ENCODE results near the gene USH1C. TPM values are rescaled to one million over a fixed set of nuclear protein-coding genes. Genes with fewer than 3 reads are reported as not detected.

Gene USH1C
- total and polyA plus RNA-seq, 9 of the 15 experiments (the other 6 are each of a cell fraction or from before 2014, with no cell fraction given): 0.04 TPM; not detected in 8

- TF ChIP-seq CTBP1 (IDR thresholded peaks at IDR 0.05; ENCODE audit: borderline replicate concordance) (0 out of 2 replicates have a peak, but pooled peaks have one; percentile 26), GATA2 (CRISPR knock-in tag; IDR thresholded peaks at IDR 0.05) (peak; percentile 9; the same call in 1 of the 2 replicates), VEZF1 (CRISPR knock-in tag; IDR thresholded peaks at IDR 0.05) (peak; percentile 62; the same call in 1 of the 2 replicates), SOX6 (IDR thresholded peaks at IDR 0.05) (peak; percentile 18; the same call in 1 of the 2 replicates)
Measured at GRCh38 chr11:17462940-17463339, 81.3 kb downstream of the USH1C start (continued).

- POLR2A ChIA-PET: no interaction called here
- TF ChIP-seq ZBTB26 (CRISPR knock-in tag; IDR thresholded peaks at IDR 0.05) (no peak), SRSF1 (IDR thresholded peaks at IDR 0.05; ENCODE audit: low read depth, low read length) (no peak), STAT6 (CRISPR knock-in tag; IDR thresholded peaks at IDR 0.05) (no peak), HNRNPUL1 (IDR thresholded peaks at IDR 0.05; ENCODE audit: low read length) (no peak), ZKSCAN1 (IDR thresholded peaks at IDR 0.05; ENCODE audit: low read depth, low read length) (no peak), PTTG1 (tag; IDR thresholded peaks at IDR 0.05; ENCODE audit: low read depth) (no peak), CSDE1 (IDR thresholded peaks at IDR 0.05) (no peak), ZNF384 (IDR thresholded peaks at IDR 0.05; ENCODE audit: low read depth, low read length) (no peak), STAG1 (CRISPR knock-in tag; IDR thresholded peaks at IDR 0.05; ENCODE audit: borderline replicate concordance) (no peak), ZNF75A (CRISPR knock-in tag; IDR thresholded peaks at IDR 0.05) (no peak), ZBTB12 (CRISPR knock-in tag; IDR thresholded peaks at IDR 0.05) (no peak), KLF13 (tag; IDR thresholded peaks at IDR 0.05; ENCODE audit: borderline replicate concordance, low read depth) (no peak)
Measured at GRCh38 chr11:17460406-17460805, 83.8 kb downstream of the USH1C start.

More at GRCh38 chr11:17460406-17460805, 83.8 kb downstream of the USH1C start:
- Histone ChIP-seq H3K27me3 (ENCODE audit: control insufficient read depth in 2 of 2, insufficient read depth in 2 of 2, low read length in 2 of 2) (peaks cover 26 to 58% of the 10 kb centered on the region in 2 experiments; a peak in 4 of 5 replicates), H2AFZ (ENCODE audit: low read depth, low read length) (no peak overlapping the region), H3K79me2 (ENCODE audit: control insufficient read depth, insufficient read depth, low read length) (no peaks in the 10 kb centered on the region), H3K9me1 (ENCODE audit: control insufficient read depth, insufficient read depth, low read length) (no peaks in the 10 kb centered on the region), H4K20me1 (replicated peaks; ENCODE audit: control insufficient read depth, insufficient read depth, low read length) (no peaks in the 10 kb centered on the region; the same call in 1 of the 2 replicates), H3K9ac (ENCODE audit: insufficient read depth in 1 of 2, low read depth in 2 of 2, low read length in 2 of 2) (no peak overlapping the region), H3K4me3 (no peak overlapping the region), H3K4me1 (replicated peaks in 1 of 2; ENCODE audit: control insufficient read depth in 2 of 2, insufficient read depth in 2 of 2, low read length in 2 of 2) (peaks cover 0 to 7% of the 10 kb centered on the region in 2 experiments; a peak in 3 of 5 replicates), H3K27ac (ENCODE audit: extremely low read depth, low read depth, low read length) (no peak overlapping the region), H3K36me3 (ENCODE audit: control insufficient read depth, insufficient read depth, low read length) (no peaks in the 10 kb centered on the region), H3K4me2 (ENCODE audit: insufficient read depth, low read length) (no peak overlapping the region), H3K9me3 (replicated peaks; ENCODE audit: control insufficient read depth, insufficient read depth, low read depth, low read length) (no peaks in the 10 kb centered on the region)
- BruUV-seq (replicated peaks): no TSS peak
- intact Hi-C loops (cut with micrococcal nuclease) (no loop called here), in situ Hi-C loops (cut with MboI) (no loop called here)
- 6% methylated on average over 10 of the region's 12 CpGs for WGBS (ENCODE audit: insufficient coverage, low coverage, missing lambda C conversion rate)
- CTCF ChIA-PET (ENCODE audit: low intra/inter-chr PET ratio): no interaction called here
- ATAC-seq: no peak
- FAIRE-seq: no peak
- no peak for DNase-seq (ENCODE audit: extremely low read depth in 1 of 4, low spot score in 3 of 4)
